ENCODE results near the gene DCAF16.

The DCAF16 gene

DNA sequence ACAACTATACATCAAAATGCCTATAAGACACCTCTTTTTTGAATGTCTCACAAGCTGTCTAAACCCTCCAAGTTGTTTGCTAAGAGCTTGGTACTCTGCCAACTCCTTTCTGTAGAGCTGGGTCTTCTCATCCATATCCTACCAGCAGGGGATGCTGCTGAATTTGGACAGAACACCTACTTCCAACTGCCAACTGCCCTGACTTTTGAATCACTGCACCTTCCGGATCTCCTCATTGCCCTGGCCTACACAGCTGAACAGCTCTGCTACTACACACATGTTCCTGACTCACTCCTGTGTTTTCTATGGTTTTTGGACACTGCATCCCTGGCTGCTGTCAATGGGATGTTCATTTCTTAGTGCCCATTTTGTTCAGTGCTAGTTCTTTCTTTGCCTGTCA lies 47.8 kb downstream of the DCAF16 start:
- Histone ChIP-seq H3K36me3 (replicated peaks) (no peaks in the 10 kb centered on the region), H3K27ac (no peak overlapping the region), H3K27me3 (replicated peaks) (no peaks in the 10 kb centered on the region), H3K4me3 (ENCODE audit: low read depth, low read length) (no peak overlapping the region)
- in situ Hi-C loops (cut with HindIII; ENCODE audit: low pct_ligation_motif_present, low sequenced_read_pairs) = no loop called here
- TF ChIP-seq, protein P1, sequence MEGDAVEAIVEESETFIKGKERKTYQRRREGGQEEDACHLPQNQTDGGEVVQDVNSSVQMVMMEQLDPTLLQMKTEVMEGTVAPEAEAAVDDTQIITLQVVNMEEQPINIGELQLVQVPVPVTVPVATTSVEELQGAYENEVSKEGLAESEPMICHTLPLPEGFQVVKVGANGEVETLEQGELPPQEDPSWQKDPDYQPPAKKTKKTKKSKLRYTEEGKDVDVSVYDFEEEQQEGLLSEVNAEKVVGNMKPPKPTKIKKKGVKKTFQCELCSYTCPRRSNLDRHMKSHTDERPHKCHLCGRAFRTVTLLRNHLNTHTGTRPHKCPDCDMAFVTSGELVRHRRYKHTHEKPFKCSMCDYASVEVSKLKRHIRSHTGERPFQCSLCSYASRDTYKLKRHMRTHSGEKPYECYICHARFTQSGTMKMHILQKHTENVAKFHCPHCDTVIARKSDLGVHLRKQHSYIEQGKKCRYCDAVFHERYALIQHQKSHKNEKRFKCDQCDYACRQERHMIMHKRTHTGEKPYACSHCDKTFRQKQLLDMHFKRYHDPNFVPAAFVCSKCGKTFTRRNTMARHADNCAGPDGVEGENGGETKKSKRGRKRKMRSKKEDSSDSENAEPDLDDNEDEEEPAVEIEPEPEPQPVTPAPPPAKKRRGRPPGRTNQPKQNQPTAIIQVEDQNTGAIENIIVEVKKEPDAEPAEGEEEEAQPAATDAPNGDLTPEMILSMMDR (IDR thresholded peaks at IDR 0.05; ENCODE audit: low read depth, low read length, missing control alignments) = peak; percentile 46
- DNase-seq = no peak

DNA sequence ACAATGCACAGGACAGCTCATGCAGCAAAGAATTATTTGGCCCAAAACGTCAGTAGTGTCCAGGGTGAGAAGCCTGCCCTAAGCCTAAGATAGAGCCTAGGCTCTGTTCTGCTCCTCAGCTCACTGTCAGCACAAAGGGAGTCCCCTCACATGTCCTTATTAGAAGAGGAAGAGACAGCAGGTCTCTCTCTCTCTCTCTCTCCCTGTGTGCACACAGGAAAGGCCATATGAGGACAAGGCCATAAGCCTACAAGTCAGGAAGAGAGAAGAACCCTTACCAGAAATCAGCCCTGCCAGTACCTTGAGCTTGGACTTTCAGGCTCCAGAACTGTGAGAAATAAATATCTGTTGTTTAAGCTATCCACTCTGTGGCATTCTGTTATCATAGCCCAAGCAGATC lies 49.5 kb downstream of the DCAF16 start:
- TF ChIP-seq, protein P1 (IDR thresholded peaks at IDR 0.05; ENCODE audit: low read depth, low read length, missing control alignments) = no peak
- Histone ChIP-seq H3K4me3 (ENCODE audit: low read depth, low read length) (no peak overlapping the region), H3K27me3 (replicated peaks) (no peaks in the 10 kb centered on the region), H3K27ac (no peak overlapping the region), H3K36me3 (replicated peaks) (no peaks in the 10 kb centered on the region)
- in situ Hi-C loops (cut with HindIII; ENCODE audit: low pct_ligation_motif_present, low sequenced_read_pairs) = no loop called here
- no peak for DNase-seq

DNA sequence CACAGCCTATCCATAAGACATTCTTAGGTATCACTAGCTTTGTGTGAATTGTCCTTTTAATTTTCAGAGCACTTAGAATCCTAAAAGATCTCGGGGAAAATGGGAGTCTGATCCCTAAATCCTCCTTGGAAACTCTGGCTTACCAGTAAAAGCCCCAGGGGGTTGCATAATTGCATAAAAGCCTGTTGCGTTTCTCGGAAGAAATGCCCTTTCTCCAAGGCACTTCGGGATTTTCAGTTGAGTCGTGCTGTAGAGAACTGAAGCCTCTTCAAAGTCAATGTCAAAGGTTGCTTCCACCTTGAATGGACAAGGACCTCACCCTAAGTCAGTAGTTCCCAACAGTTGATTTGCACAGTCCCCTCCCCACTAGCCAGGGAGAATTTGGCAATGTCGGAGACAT lies 49.9 kb downstream of the DCAF16 start:
- Histone ChIP-seq H3K4me3 (ENCODE audit: low read depth, low read length) (no peak overlapping the region), H3K36me3 (replicated peaks) (no peaks in the 10 kb centered on the region), H3K27ac (no peak overlapping the region), H3K27me3 (replicated peaks) (no peaks in the 10 kb centered on the region)
- no peak for DNase-seq
- in situ Hi-C loops (cut with HindIII; ENCODE audit: low pct_ligation_motif_present, low sequenced_read_pairs) = no loop called here
- TF ChIP-seq, protein P1 (IDR thresholded peaks at IDR 0.05; ENCODE audit: low read depth, low read length, missing control alignments) = no peak

DNA sequence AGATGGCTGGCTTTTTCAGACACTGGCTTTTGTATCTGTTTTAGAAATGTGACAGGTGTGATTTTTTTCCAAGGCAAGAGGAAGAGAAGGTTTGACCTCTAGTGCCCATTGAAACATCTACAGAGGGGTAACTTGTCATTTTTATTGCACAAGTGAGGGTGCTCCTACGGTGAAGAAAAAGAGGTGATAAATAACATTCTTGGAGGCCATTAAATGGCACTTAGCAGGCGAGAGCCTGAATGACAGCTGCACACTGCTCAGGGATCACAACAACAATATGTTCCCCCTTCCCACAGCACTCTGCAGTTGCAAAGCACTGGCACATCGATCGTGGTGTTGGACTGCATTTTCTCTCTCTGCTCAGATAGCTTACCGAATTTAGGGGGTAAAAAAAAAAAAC lies 52.1 kb downstream of the DCAF16 start:
- H3K27me3 ChIP-seq (replicated peaks) = no peaks in the 10 kb centered on the region
- TF ChIP-seq, protein P1 (IDR thresholded peaks at IDR 0.05; ENCODE audit: low read depth, low read length, missing control alignments) = no peak
- DNase-seq = no peak
- in situ Hi-C loops (cut with HindIII; ENCODE audit: low pct_ligation_motif_present, low sequenced_read_pairs) = no loop called here
- H3K27ac ChIP-seq = no peak overlapping the region
- no peaks in the 10 kb centered on the region for H3K36me3 ChIP-seq (replicated peaks)
- no peak overlapping the region for H3K4me3 ChIP-seq (ENCODE audit: low read depth, low read length)

DNA sequence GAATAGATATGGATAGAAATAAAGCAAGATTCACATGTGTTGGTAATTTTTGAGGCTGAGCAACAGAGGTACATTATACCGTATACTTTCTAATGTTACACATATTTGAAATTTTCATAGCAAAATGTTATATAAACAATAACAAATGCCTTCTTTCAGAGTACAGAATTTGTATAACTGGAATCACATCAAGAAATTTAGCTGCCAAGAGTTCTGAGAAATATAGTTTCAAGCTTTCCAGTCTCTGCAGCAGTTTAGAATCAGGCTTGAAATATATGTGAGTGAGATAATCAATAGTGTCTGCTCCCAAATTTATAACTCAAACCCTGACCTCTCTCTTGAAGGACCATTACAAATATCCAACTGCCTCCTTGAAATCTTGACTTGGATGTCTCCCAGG lies 52.9 kb downstream of the DCAF16 start:
- in situ Hi-C loops (cut with HindIII; ENCODE audit: low pct_ligation_motif_present, low sequenced_read_pairs) = no loop called here
- Histone ChIP-seq H3K27me3 (replicated peaks) (no peaks in the 10 kb centered on the region), H3K4me3 (ENCODE audit: low read depth, low read length) (no peak overlapping the region), H3K36me3 (replicated peaks) (no peaks in the 10 kb centered on the region), H3K27ac (no peak overlapping the region)
- no peak for DNase-seq
- TF ChIP-seq, protein P1 (IDR thresholded peaks at IDR 0.05; ENCODE audit: low read depth, low read length, missing control alignments) = no peak

DNA sequence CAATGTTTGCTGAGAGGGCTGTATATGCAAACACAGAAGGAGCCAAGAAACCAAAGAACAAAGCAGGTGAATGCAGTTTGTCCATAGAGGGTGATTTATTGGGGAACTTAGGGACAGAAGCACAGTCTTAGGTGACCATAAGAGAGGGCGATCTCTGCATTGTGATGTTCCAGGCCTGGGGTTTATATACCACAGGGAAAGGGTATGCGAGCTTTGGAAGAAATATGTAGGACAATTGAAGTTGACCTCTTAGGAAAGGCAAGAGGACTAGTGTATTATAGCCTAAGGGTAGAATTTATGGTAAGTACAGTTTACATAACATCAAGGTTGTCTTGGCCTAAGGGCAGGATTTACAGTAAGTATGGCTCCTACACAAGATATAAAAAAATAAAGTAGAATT lies 56.9 kb downstream of the DCAF16 start:
- Histone ChIP-seq H3K36me3 (replicated peaks) (no peaks in the 10 kb centered on the region), H3K27me3 (replicated peaks) (no peaks in the 10 kb centered on the region), H3K4me3 (ENCODE audit: low read depth, low read length) (no peak overlapping the region), H3K27ac (no peak overlapping the region)
- TF ChIP-seq, protein P1 (IDR thresholded peaks at IDR 0.05; ENCODE audit: low read depth, low read length, missing control alignments) = no peak
- no peak for DNase-seq
- in situ Hi-C loops (cut with HindIII; ENCODE audit: low pct_ligation_motif_present, low sequenced_read_pairs) = no loop called here

All from brain microvascular endothelial cell (primary cell).